ENCODE results near the gene GAGE10. TPM values are rescaled to one million over a fixed set of nuclear protein-coding genes. Genes with fewer than 3 reads are reported as not detected.
"Not testable (repeated sequence)": the region's sequence is repeated elsewhere in the genome, so short reads cannot be mapped to it uniquely, and the experiment has no call there.

GAGE10 gene
- total RNA-seq, 4 donors from 2014 or later, result 1.2 TPM; not detected in 3

- Histone ChIP-seq H3K4me1 (peaks cover 5 to 10% (median 7%) of the 10 kb centered on the region in 4 donors), H3K4me3 (no peak overlapping the region), H3K27me3 (peaks cover 0 to 3% (median 0%) of the 10 kb centered on the region in 4 donors), H3K9me3 (no peaks in the 10 kb centered on the region), H3K36me3 (no peaks in the 10 kb centered on the region), H3K27ac (replicated peaks in 1 of 4) (no peak overlapping the region)
- DNase-seq (ENCODE audit: extremely low spot score), result no peak
- TF ChIP-seq EP300 (IDR thresholded peaks at IDR 0.05) (no peak), POLR2AphosphoS5 (IDR thresholded peaks at IDR 0.05) (no peak), POLR2A (IDR thresholded peaks at IDR 0.05; ENCODE audit: low read depth) (no peak)
- TF ChIP-seq, protein P1, sequence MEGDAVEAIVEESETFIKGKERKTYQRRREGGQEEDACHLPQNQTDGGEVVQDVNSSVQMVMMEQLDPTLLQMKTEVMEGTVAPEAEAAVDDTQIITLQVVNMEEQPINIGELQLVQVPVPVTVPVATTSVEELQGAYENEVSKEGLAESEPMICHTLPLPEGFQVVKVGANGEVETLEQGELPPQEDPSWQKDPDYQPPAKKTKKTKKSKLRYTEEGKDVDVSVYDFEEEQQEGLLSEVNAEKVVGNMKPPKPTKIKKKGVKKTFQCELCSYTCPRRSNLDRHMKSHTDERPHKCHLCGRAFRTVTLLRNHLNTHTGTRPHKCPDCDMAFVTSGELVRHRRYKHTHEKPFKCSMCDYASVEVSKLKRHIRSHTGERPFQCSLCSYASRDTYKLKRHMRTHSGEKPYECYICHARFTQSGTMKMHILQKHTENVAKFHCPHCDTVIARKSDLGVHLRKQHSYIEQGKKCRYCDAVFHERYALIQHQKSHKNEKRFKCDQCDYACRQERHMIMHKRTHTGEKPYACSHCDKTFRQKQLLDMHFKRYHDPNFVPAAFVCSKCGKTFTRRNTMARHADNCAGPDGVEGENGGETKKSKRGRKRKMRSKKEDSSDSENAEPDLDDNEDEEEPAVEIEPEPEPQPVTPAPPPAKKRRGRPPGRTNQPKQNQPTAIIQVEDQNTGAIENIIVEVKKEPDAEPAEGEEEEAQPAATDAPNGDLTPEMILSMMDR (IDR thresholded peaks at IDR 0.05), result no peak
- 84% methylated on average over 17 of the region's 17 CpGs for WGBS
- intact Hi-C loops (cut with DNase I), result no loop called here
Observed at GRCh38 chrX:49292400-49293362, 10.8 kb upstream of the GAGE10 start.

DNA sequence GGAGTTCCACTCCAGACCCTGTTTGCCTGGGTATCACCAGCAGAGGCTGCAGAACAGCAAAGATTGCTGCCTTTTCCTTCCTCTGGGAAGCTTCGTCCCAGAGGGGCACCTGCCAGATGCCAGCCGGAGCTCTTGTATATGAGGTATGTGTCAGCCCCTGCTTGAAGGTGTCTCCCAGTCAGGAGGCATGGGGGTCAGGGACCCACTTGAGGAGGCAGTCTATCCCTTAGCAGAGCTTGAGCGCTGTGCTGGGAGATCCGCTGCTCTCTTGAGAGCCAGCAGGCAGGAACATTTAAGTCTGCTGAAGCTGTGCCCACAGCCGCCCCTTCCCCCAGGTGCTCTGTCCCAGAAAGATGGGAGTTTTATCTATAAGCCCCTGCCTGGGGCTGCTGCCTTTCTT, 4.2 kb upstream of the GAGE10 start:
- DNase-seq (ENCODE audit: extremely low spot score); H3K27me3 ChIP-seq; intact Hi-C loops (cut with DNase I); H3K36me3 ChIP-seq; H3K4me1 ChIP-seq; H3K4me3 ChIP-seq; H3K27ac ChIP-seq (replicated peaks in 1 of 4); H3K9me3 ChIP-seq: not testable (repeated sequence)
- WGBS, result 93% methylated on average over 2 of the region's 5 CpGs

DNA sequence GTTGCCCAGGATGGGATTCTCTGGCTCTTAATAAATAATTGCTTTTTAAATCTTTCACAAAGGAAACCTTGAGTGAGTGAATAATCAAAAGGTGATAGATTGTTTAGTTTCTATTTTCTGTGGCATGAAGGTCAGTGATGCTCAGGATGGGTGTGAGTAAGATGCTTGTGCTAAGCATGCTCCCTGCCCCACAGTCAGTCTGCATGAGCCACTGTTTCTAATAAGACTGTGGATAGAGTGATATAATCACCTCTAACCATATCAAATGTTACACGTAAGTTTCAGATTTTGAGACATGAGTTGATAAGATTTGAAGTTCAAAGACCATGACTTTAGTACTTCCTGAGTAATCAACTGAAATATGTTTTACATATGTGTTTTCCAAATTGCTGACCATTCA, 2.7 kb upstream of the GAGE10 start:
- Histone ChIP-seq H3K36me3 (no peaks in the 10 kb centered on the region), H3K27me3 (peaks cover 0 to 3% (median 0%) of the 10 kb centered on the region in 4 donors), H3K9me3 (no peaks in the 10 kb centered on the region), H3K27ac (replicated peaks in 1 of 4) (no peak overlapping the region), H3K4me3 (no peak overlapping the region), H3K4me1 (no peaks in the 10 kb centered on the region)
- 72% methylated on average over 1 of the region's 1 CpG for WGBS
- TF ChIP-seq, protein P1 (IDR thresholded peaks at IDR 0.05), result no peak
- TF ChIP-seq POLR2AphosphoS5 (IDR thresholded peaks at IDR 0.05), result no peak
- no peak for TF ChIP-seq POLR2A (IDR thresholded peaks at IDR 0.05; ENCODE audit: low read depth)
- TF ChIP-seq EP300 (IDR thresholded peaks at IDR 0.05), result no peak
- no peak for DNase-seq (ENCODE audit: extremely low spot score)
- intact Hi-C loops (cut with DNase I), result no loop called here

GRCh38 chrX:49307775-49308174, 4.3 kb downstream of the GAGE10 start:
- H3K9me3 ChIP-seq; H3K4me3 ChIP-seq; H3K27ac ChIP-seq (replicated peaks in 1 of 4); H3K36me3 ChIP-seq; DNase-seq (ENCODE audit: extremely low spot score); H3K27me3 ChIP-seq; intact Hi-C loops (cut with DNase I): not testable (repeated sequence)
- H3K4me1 ChIP-seq, result peaks cover 8 to 21% (median 10%) of the 10 kb centered on the region in 4 donors
- 64% methylated on average over 2 of the region's 2 CpGs for WGBS

DNA sequence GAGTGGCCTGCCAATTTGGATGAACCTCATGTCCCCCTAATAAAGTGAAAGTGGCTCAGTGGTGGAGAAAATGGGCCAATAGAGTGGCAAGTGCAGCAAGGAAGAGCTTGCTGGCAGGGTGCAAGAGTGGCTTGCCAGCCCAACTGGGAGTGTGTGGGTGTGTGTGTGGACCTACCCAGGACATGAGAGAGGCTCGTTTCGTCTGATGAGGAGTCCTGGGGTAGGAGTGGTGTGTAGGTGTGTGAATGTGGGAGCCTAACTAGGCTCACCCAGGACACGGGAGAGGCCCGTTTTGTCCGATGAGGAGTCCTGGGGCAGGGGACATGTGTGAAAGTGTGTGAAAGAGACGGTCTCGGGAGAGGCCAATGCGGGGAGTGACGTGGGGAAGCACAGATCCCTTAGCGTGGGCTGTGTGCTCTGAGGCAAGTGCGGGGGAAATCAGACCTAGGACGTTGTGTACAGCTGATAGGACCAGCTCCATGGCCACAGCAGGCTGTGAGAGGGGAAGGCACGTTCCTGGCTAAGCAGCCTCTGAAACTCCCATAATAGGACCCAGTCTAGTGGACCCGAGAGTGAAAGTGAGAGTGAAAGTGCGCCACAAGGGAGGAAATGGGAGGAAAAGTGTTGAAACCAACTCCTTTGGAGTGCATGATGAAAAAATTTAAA, 5.3 kb downstream of the GAGE10 start:
- intact Hi-C loops (cut with DNase I), result no loop called here
- TF ChIP-seq POLR2AphosphoS5 (IDR thresholded peaks at IDR 0.05), result no peak
- TF ChIP-seq EP300 (IDR thresholded peaks at IDR 0.05), result no peak
- TF ChIP-seq POLR2A (IDR thresholded peaks at IDR 0.05; ENCODE audit: low read depth), result no peak
- TF ChIP-seq, protein P1 (IDR thresholded peaks at IDR 0.05), result no peak
- Histone ChIP-seq H3K4me3 (peak overlapping the region; percentile 42 to 50 (median 45)), H3K9me3 (no peaks in the 10 kb centered on the region), H3K4me1 (peaks cover 8 to 21% (median 10%) of the 10 kb centered on the region in 4 donors), H3K27me3 (no peaks in the 10 kb centered on the region), H3K36me3 (no peaks in the 10 kb centered on the region), H3K27ac (replicated peaks in 1 of 4) (peak overlapping the region; percentile 60 to 75 (median 66))
- 54% methylated on average over 15 of the region's 15 CpGs for WGBS
- DNase-seq (ENCODE audit: extremely low spot score), result no peak
